ENCODE data around the gene SPAG9.

The SPAG9 gene

DNA sequence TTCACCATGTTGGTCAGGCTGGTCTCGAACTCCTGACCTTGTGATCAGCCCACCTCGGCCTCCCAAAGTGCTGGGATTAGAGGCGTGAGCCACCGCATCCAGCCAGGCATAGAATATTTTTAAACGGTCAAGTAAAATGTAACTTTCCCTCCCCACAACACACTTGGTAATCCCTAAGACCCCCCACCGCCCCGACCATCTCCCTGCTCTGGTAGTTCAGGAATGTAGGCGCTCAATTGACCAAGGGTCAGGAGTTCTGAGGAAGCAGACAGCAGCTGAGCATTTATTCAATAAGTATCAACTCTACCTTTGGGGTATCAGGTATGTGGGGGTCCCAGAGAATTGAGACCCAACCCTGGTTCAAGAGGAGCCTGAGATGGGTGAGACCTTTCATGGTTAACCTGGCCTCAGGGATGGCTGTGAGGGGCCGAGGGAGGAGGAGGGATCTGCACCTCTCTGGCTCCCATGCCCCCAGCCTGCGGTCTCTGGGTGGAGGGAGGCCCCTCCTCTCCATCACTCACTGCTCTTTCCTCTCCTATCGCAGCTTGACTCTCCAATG, 206.1 kb downstream of the SPAG9 start:
- DNase-seq = no peak

DNA sequence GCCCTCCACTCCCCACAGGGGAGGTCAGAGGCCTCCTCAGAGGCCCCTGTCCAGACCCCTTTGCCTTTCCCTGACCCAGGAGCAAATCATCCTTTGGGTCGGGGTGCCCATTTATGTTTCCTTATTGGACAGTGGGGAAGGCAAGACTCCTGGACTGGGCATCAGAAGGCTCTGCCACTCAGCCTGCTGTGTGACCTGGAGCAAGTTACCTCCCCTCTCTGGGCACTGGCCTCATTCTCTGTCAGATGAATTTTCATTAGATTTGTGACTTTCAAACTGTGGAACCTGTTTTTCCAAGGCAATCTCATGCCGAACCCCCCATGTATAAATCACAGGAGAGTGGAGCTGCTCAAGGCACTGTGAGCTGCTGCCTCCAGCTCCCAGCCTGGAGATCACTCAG, 207.5 kb downstream of the SPAG9 start:
- no peak for DNase-seq
